Cerebellar cortex (tissue), 1 donor: Measurements from ENCODE around the gene MT1M.
"Not testable (repeated sequence)": the region's sequence is repeated elsewhere in the genome, so short reads cannot be mapped to it uniquely, and the experiment has no call there.

Experiments used
- DNase-seq: peaks from one replicate; pipeline ENCODE4 v3.0.0-alpha.2; 2015; ENCODE audit warnings: low spot score

The MT1M gene

GRCh38 chr16:56649820-56650219, 17.4 kb downstream of the MT1M start:
- DNase-seq, result no peak

- no peak for DNase-seq
Observed at GRCh38 chr16:56651586-56651985, 19.1 kb downstream of the MT1M start, which contains the start of gene MT1B. Gene MT1B, plus strand, starts transcription at chr16:56651886. Its CDS starts 68 bp downstream, at chr16:56651954.

- DNase-seq, result no peak
Observed at GRCh38 chr16:56652600-56652999, 20.1 kb downstream of the MT1M start.

- DNase-seq, result no peak
Observed at GRCh38 chr16:56653218-56653617, 20.8 kb downstream of the MT1M start.

- DNase-seq, result peak; percentile 86
Observed at GRCh38 chr16:56657555-56658326, 25.3 kb downstream of the MT1M start, which contains the start of gene MT1F. Gene MT1F, plus strand, starts transcription at chr16:56657959. Its CDS starts 100 bp downstream, at chr16:56658059.

- no peak for DNase-seq
Observed at GRCh38 chr16:56658327-56658875, 25.9 kb downstream of the MT1M start.

GRCh38 chr16:56662357-56663354, 30.2 kb downstream of the MT1M start:
- peak; percentile 21 for DNase-seq

GRCh38 chr16:56664506-56664905, 32.0 kb downstream of the MT1M start:
- DNase-seq, result no peak

GRCh38 chr16:56665286-56666261, 33.1 kb downstream of the MT1M start:
- not testable (repeated sequence) for DNase-seq

- DNase-seq, result no peak
Observed at GRCh38 chr16:56667581-56668571, 35.4 kb downstream of the MT1M start, which contains the start of gene MT1G. Gene MT1G, minus strand, starts transcription at chr16:56668065. Its CDS starts 72 bp downstream, at chr16:56667993.

- DNase-seq, result no peak
Observed at GRCh38 chr16:56669005-56669839, 36.8 kb downstream of the MT1M start, which contains the start of gene MT1H. Gene MT1H, plus strand, starts transcription at chr16:56669814. Its CDS starts 71 bp downstream, at chr16:56669885.

- DNase-seq, result no peak
Observed at GRCh38 chr16:56669840-56670619, 37.6 kb downstream of the MT1M start.

GRCh38 chr16:56670620-56670934, 38.1 kb downstream of the MT1M start:
- DNase-seq, result no peak

GRCh38 chr16:56671691-56672090, 39.2 kb downstream of the MT1M start:
- not testable (repeated sequence) for DNase-seq

GRCh38 chr16:56672171-56672570, 39.7 kb downstream of the MT1M start:
- not testable (repeated sequence) for DNase-seq

- DNase-seq, result no peak
Observed at GRCh38 chr16:56672761-56673536, 40.5 kb downstream of the MT1M start.

GRCh38 chr16:56673921-56674320, 41.5 kb downstream of the MT1M start:
- peak; percentile 60 for DNase-seq
